Vagina (tissue), 1 donor: ENCODE data around the gene PEBP1. TPM values are rescaled to one million over a fixed set of nuclear protein-coding genes. Genes with fewer than 3 reads are reported as not detected.

ENCODE experiments used
- total RNA-seq: library from RNA; depleted of rRNA; stranded (reverse); fragments of >200 nt; gene quantifications from one replicate; pipeline ENCODE4 v1.2.3, GENCODE V29; 2016

The PEBP1 gene
- total RNA-seq, 1 donor from 2014 or later: 167 TPM

Other genes starting within 250 kb of the PEBP1 start
- 0.25 TPM for gene KSR2, start 167.1 kb upstream of the PEBP1 start, total RNA-seq
- gene RFC5, start 119.4 kb upstream of the PEBP1 start, total RNA-seq: 11.5 TPM
- 44.0 TPM for gene WSB2, start 74.9 kb upstream of the PEBP1 start, total RNA-seq
- 31.2 TPM for gene VSIG10, start 32.1 kb upstream of the PEBP1 start, total RNA-seq
- 41.0 TPM for gene TAOK3, start 236.8 kb downstream of the PEBP1 start, total RNA-seq
- gene SUDS3, start 240.4 kb downstream of the PEBP1 start, total RNA-seq: 26.3 TPM